NCI-H2029 treated with DMSO at 0.1 percent for 48 hours (cell line): ENCODE data around the gene SLC35F3.
A peak's percentile ranks its signal among the peaks of the same experiment; 100 is the strongest.

Source experiments
- DNase-seq: peaks from one replicate; lab custom pipeline; 2025; lab: John Stamatoyannopoulos, UW

SLC35F3 gene

DNA sequence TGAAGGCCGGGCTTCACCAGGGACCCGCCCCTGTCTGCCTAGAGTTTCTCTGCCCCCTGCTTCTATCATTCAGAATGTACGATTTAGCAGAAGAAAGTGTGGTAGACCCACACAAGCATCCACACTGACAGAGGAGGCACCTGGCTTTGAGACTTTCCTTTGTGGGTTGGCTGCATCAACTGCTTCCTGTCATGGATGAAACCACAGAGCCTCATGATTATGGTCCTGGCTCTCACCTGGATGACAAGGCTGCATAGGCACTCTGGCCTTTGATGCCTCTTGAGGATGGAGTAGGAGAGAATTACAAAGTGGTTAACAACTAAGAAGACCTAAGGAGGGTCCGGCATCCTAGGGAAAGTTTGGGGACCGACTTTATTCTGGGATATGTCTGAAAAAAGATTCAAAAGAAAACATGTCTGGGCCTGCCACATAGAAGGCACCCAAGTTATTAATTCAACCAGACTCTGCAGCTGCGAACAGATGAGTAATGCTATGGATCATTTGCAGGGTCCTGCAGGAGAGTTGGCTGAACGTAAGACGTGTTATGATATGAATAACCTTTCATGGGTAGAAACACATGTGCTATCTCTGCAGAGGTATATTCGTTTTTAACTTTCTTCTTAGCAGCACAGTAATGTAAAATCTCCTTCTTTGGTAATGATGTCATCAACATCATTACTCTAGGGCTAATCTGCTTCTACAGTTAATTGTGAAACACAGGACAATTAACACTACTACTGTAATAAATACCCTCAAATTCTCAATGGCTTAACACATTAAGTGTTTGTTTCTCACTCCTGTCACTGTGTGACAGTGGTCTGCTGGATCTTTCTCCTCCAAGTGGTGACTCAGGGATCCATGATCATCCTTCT, 136.2 kb downstream of the SLC35F3 start:
- no peak for DNase-seq

- no peak for DNase-seq
Observed at GRCh38 chr1:234044079-234044478, 139.6 kb downstream of the SLC35F3 start.

- DNase-seq = no peak
Observed at GRCh38 chr1:234047123-234047522, 142.6 kb downstream of the SLC35F3 start.

- no peak for DNase-seq
Observed at GRCh38 chr1:234062166-234062565, 157.7 kb downstream of the SLC35F3 start.

GRCh38 chr1:234065794-234066447, 161.4 kb downstream of the SLC35F3 start:
- DNase-seq = peak; percentile 34

- DNase-seq = no peak
Observed at GRCh38 chr1:234067581-234068337, 163.3 kb downstream of the SLC35F3 start.

GRCh38 chr1:234069760-234070159, 165.3 kb downstream of the SLC35F3 start:
- DNase-seq = no peak

- DNase-seq = no peak
Observed at GRCh38 chr1:234072793-234073192, 168.3 kb downstream of the SLC35F3 start.

DNA sequence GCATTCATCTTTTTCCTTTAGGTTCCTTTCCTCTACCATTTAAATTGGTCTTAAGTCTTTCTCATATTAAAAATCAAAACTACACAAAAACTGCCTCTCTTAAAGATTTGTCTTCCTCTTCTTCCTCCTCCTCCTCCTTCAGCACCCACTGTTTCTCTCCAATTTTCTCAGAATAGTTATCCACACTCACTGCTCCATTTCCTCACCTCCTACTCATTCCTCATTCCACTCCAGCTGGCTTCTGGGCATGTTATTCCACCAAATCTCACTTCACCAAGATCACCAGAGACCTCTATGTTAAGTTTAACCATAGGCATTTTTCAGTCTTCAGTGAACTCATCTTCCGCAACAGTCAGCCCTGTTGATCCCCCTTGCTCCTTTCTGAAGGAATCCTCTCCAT, 173.7 kb downstream of the SLC35F3 start:
- DNase-seq = no peak

- no peak for DNase-seq
Observed at GRCh38 chr1:234079896-234080295, 175.4 kb downstream of the SLC35F3 start.

DNA sequence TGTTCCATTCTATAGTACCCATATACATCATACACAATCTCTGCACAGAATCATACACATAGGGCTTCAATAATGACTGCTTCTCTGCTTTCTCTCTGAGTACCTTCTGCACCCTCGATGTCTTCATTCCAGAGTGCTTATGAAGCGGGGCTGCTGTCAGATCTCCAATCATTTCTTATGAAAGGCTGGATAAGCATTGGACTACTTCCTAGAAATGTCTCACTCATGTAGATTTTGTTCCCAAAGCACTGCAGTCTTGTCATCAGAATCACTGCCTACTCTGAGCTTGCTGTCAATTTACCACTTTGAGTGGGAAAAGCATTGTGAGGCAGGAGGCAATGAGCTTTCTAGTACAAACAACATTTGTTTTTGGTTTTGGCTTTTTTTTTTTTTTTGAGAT, 179.0 kb downstream of the SLC35F3 start:
- DNase-seq = no peak

DNA sequence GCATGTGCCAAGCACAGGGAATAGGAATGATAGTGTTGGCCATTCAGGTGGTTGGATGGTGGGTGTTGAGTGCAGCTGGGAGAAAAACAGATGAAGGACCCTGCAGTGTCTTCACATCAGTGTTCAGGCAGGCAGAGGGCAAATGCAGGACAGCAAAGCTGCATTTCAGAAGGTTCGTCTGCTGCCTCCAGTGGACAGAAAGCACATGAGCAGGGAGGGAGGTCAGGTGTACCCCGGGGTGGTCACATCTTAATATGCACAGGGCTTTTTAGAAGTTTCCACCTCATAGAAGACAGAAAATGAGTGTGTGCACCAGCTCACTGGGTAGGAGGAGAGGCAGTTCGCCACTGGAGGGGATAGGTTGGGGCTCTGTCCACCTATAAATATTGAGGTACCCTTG, 184.9 kb downstream of the SLC35F3 start:
- no peak for DNase-seq

DNA sequence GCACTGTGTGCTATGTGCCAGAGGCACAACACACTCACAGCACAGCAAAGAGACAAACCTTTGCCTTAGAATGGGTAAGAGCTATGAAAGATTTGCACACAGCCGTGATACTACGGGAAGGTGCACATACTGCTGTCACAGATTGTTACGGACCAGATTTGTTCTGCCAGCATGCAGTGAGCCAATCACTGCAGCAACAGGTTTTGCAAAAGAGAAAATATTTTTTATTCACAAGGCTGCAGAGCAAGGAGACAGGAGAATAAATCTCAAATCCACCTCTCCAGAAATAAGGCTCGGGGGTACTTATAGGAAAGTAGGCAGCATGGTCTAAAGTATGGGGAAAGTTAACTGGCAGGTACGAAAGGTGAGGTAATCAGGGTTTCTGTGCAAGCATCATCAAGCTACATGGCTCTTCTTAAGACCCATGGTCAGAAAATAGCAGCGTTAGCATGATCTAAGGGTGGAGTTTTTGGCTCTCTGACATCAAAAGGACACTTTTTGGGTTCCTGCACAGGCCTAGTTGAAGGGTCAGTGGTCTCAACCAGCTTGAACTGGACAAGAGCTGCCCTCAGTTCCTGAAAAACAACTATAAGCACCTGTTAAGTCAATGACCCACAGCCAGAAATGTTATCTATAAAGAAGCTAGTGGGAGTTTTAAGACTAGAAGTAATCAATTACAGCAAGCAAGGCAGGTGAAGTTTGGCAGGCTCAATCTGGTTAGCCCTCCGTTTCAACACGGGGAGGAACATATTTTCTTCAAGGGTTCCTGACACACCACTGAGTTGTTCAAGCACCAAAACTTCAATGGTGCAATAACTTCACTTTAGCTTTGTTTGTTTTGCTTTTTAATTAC, 186.0 kb downstream of the SLC35F3 start:
- DNase-seq = no peak

DNA sequence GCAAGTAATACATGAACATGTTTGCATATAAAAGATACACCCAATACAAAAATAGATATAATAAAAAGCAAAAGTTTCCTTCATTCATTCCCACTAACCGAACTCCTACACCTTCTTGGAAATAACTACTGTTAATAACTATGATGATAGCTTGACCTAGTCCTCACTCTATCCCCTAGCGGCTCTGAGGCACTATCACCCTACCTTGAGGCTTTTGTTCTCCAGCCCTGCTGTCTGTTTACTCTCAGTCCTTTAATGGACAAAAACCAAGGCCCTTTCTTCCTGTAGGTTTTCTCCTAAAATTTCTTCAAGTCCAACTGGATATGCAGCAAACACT, 186.6 kb downstream of the SLC35F3 start:
- DNase-seq = no peak

DNA sequence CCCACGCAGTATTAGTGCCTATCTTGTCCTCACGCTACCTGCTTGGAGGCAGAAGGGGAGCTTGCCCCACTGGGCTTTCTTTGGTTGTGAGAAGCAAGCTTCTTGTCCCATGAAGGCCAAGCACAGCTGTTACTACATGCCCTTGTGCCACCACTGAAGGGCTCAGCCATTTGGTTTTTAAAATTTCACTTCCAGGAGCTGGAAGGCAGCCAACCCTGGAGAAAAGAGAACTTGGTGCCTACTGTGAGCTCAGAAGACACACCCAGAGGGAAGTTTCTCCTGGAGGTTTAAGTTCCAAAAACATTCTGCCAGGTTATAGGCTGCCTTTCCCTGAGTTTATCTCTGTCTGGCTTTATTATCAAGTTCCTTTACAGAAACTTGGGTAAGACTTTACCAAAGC, 187.4 kb downstream of the SLC35F3 start:
- no peak for DNase-seq

- DNase-seq = no peak
Observed at GRCh38 chr1:234093107-234093506, 188.6 kb downstream of the SLC35F3 start.

DNA sequence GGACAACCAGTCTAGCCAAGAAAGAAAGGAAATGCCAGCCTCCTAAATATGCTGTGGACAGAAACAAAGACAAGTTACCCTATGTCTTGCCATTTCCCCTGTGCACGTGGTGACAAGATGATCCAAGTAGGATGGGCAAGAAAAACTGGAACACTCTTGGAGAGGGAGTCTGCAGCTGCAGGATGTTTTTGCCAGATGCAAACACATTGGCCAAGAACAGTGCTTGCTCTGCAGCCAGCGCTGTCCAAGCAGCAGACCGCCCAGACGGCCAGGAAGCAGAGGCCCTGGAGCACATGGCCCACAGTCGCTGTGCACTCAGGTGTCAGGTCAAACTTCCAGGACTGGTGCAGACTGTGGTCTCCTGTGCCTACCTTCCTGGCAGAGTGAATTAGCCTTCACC, 189.3 kb downstream of the SLC35F3 start:
- no peak for DNase-seq

GRCh38 chr1:234094172-234094571, 189.7 kb downstream of the SLC35F3 start:
- DNase-seq = no peak

DNA sequence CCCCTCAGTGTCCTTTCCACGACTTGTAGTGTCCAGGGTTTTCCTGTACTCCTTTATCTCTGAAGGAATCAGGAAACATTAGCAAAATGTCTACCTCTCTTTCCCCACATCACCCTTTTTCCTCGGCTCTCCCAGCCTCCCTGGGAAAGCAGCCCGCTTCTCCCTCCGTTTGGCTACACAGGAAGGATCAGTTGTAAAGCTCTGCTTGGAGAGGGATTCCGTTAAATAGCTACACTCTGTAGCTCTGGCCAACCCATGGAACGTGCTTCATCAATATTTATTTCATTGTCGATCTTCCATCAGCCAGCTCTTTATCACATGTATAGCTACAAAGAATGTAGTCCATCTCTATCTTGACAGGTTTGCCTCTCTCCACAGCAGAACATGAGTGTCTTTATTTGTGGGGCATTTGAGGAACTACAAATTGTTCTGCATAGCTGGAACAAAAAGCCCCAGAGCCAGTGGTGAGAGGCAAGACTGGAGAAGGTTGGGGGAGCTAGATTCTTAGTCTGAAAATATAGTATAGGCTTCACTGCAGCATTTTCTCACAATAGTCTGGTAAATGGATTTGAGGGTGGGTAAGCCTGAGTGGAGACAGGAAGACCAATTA, 191.8 kb downstream of the SLC35F3 start:
- DNase-seq = no peak

- DNase-seq = no peak
Observed at GRCh38 chr1:234102583-234102982, 198.1 kb downstream of the SLC35F3 start.

- DNase-seq = no peak
Observed at GRCh38 chr1:234103198-234103597, 198.7 kb downstream of the SLC35F3 start.

DNA sequence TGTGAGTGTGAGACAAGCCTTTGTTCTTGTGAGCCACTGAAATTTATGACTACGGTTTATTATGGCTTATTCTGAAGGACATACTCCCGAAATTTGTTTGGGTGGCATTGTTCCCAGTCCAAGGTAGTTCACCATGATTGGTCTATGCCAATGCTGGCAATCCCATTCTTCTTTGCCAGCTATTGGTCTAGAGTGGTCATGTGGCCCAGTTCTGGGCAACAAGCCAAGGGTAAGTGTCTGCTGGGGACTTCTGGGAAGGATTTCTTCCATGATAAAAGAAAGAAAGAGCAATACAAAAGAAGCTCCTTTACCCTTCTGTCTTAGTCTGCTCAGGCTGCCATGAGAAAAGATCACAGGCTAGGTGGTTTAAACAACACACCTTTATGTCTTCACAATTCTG, 201.6 kb downstream of the SLC35F3 start:
- DNase-seq = no peak
